HepG2 (cell line): ENCODE results near the gene FAM83D. TPM values are rescaled to one million over a fixed set of nuclear protein-coding genes. Genes with fewer than 3 reads are reported as not detected.

Experiments
- CCAR2 ChIP-seq: fragments of 200-400 bp; formaldehyde crosslinking; optimal IDR thresholded peaks from 2 replicates; pipeline ENCODE3; 2018; ENCODE audit warnings: low read depth, mild to moderate bottlenecking, low read length, moderate library complexity
- FOSL1 ChIP-seq: sonication (generic); formaldehyde crosslinking; IDR thresholded peaks from 2 replicates; pipeline ENCODE4 v1.9.0; 2021; ENCODE audit warnings: missing genetic modification reagents, borderline replicate concordance
- HNRNPUL1 ChIP-seq: fragments of 200-400 bp; formaldehyde crosslinking; IDR thresholded peaks from 2 replicates; pipeline ENCODE4 v1.6.1; 2017; ENCODE audit warnings: low read depth, mild to moderate bottlenecking, low read length, moderate library complexity
- HOXA7 ChIP-seq: sonication (generic); formaldehyde crosslinking; IDR thresholded peaks from 2 replicates; pipeline ENCODE4 v1.8.1; 2022; ENCODE audit warnings: mild to moderate bottlenecking, missing genetic modification reagents, moderate library complexity
- JUN ChIP-seq: sonication (generic); formaldehyde crosslinking; IDR thresholded peaks from 2 replicates; pipeline ENCODE4 v1.4.0; 2020; ENCODE audit warnings: mild to moderate bottlenecking, missing genetic modification reagents
- PAXIP1 ChIP-seq: sonication (generic); formaldehyde crosslinking; conservative IDR thresholded peaks from 2 replicates; pipeline ENCODE4 v1.4.0; 2020; ENCODE audit warnings: mild to moderate bottlenecking, missing genetic modification reagents, moderate library complexity
- PHF5A ChIP-seq: IDR thresholded peaks from one replicate; pipeline ENCODE4 v1.6.1; 2018; ENCODE audit warnings: low read depth, missing genetic modification reagents; ENCODE audit not compliant: unreplicated experiment
- RBAK ChIP-seq: sonication (generic); formaldehyde crosslinking; IDR thresholded peaks from 2 replicates; pipeline ENCODE4 v1.5.1; 2020; ENCODE audit warnings: mild to moderate bottlenecking, missing genetic modification reagents
- RFXAP ChIP-seq: sonication (generic); formaldehyde crosslinking; IDR thresholded peaks from 2 replicates; pipeline ENCODE4 v1.4.0; 2020; ENCODE audit warnings: missing genetic modification reagents, borderline replicate concordance
- SRSF1 ChIP-seq: fragments of 200-400 bp; formaldehyde crosslinking; optimal IDR thresholded peaks from 2 replicates; pipeline ENCODE3; 2017; ENCODE audit warnings: mild to moderate bottlenecking, low read depth, low read length, moderate library complexity
- YY1 ChIP-seq: IDR thresholded peaks from 2 replicates; pipeline ENCODE4 v1.6.1; 2011; ENCODE audit warnings: low read length, low read depth, moderate library complexity, mild to moderate bottlenecking; ENCODE audit not compliant: insufficient read depth, insufficient replicate concordance
- ZNF724P ChIP-seq: sonication (generic); formaldehyde crosslinking; IDR thresholded peaks from 2 replicates; pipeline ENCODE4 v1.8.0; 2022; ENCODE audit warnings: missing genetic modification reagents, borderline replicate concordance
- ZNF777 ChIP-seq: sonication (generic); formaldehyde crosslinking; IDR thresholded peaks from 2 replicates; pipeline ENCODE4 v1.4.0; 2020; ENCODE audit warnings: missing genetic modification reagents
- polyA plus RNA-seq, 8 experiments: library from polyadenylated mRNA; depleted of rRNA in 3 of 8; stranded (reverse) in 7 of 8; unstranded in 1 of 8; fragments of >200 nt; fragmentation: Illumina TruSeq in 4 of 8; extraction: Trizol in 4 of 8; gene quantifications; 2 replicates each; pipeline versions ENCODE4 v1.2.1 to v1.2.3, GENCODE V29; 2011 to 2016; ENCODE audit warnings: low read depth in 4 of 8, missing spikeins in 1 of 8, mixed read lengths in 1 of 8; ENCODE audit not compliant: insufficient read depth in 1 of 8
- total RNA-seq, 5 experiments: library from RNA; depleted of rRNA; stranded (reverse); fragments of >200 nt; fragmentation: Illumina TruSeq; extraction: Trizol; gene quantifications; 2 replicates each; pipeline ENCODE4 v1.2.3, GENCODE V29; 2016; ENCODE audit warnings: low read depth in 1 of 5
- TF ChIP-seq, protein P1 (sequence below): IDR thresholded peaks from 2 replicates; pipeline ENCODE4 v1.6.1; 2012; ENCODE audit warnings: low read depth, low read length, improper control_type of control experiment
- TF ChIP-seq, protein P2 (sequence below): sonication (generic); formaldehyde crosslinking; IDR thresholded peaks from 2 replicates; pipeline ENCODE4 v1.5.0; 2020; ENCODE audit warnings: mild to moderate bottlenecking, missing genetic modification reagents

The FAM83D gene
- total and polyA plus RNA-seq, 2 of the 13 experiments (the other 11 are each of a cell fraction or from before 2014, with no cell fraction given) = 51.4 to 64.0 TPM

DNA sequence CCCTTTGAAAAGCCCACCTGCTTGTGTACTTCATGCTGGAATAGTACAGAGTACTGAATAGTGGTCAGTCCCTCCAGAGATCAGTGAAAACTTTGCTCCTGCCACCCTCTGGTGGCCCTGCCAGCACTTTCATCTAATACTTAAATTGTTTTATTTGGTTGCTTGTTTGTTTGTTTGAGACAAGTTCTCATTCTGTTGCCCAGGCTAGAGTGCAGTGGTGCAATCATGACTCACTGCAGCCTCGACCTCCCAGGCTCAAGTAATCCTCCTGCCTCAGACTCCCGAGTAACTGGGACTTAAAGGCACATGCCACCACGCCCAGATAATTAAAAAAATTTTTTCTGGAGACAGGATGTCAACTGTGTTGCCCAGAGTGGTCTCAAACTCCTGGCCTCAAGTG lies 9.1 kb downstream of the FAM83D start (continued):
- TF ChIP-seq, protein P1, sequence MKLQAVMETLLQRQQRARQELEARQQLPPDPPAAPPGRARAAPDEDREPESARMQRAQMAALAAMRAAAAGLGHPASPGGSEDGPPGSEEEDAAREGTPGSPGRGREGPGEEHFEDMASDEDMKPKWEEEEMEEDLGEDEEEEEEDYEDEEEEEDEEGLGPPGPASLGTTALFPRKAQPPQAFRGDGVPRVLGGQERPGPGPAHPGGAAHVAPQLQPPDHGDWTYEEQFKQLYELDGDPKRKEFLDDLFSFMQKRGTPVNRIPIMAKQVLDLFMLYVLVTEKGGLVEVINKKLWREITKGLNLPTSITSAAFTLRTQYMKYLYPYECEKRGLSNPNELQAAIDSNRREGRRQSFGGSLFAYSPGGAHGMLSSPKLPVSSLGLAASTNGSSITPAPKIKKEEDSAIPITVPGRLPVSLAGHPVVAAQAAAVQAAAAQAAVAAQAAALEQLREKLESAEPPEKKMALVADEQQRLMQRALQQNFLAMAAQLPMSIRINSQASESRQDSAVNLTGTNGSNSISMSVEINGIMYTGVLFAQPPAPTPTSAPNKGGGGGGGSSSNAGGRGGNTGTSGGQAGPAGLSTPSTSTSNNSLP = peak; percentile 77
- TF ChIP-seq HOXA7 = no peak
- no peak for TF ChIP-seq HNRNPUL1
- TF ChIP-seq, protein P2, sequence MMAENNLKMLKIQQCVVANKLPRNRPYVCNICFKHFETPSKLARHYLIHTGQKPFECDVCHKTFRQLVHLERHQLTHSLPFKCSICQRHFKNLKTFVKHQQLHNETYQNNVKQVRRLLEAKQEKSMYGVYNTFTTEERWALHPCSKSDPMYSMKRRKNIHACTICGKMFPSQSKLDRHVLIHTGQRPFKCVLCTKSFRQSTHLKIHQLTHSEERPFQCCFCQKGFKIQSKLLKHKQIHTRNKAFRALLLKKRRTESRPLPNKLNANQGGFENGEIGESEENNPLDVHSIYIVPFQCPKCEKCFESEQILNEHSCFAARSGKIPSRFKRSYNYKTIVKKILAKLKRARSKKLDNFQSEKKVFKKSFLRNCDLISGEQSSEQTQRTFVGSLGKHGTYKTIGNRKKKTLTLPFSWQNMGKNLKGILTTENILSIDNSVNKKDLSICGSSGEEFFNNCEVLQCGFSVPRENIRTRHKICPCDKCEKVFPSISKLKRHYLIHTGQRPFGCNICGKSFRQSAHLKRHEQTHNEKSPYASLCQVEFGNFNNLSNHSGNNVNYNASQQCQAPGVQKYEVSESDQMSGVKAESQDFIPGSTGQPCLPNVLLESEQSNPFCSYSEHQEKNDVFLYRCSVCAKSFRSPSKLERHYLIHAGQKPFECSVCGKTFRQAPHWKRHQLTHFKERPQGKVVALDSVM (CRISPR knock-in tag) = peak; percentile 97
- no peak for TF ChIP-seq FOSL1 (CRISPR knock-in tag)
- TF ChIP-seq ZNF724P (CRISPR knock-in tag) = no peak
- no peak for TF ChIP-seq SRSF1
- no peak for TF ChIP-seq JUN (CRISPR knock-in tag)
- TF ChIP-seq PAXIP1 (CRISPR knock-in tag) = no peak
- no peak for TF ChIP-seq RFXAP (CRISPR knock-in tag)
- no peak for TF ChIP-seq RBAK (CRISPR knock-in tag)
- TF ChIP-seq PHF5A (CRISPR knock-in tag) = no peak
- no peak for TF ChIP-seq ZNF777 (CRISPR knock-in tag)
- no peak for TF ChIP-seq CCAR2
- no peak for TF ChIP-seq YY1
